Stimulated activated CD4-positive, alpha-beta T cell treated with anti-CD3 and anti-CD28 coated beads, Interleukin-4, amount 100 ng/mL, for 4 hours (primary cell): Measurements from ENCODE around the gene ME2.
"Not testable (repeated sequence)": the region's sequence is repeated elsewhere in the genome, so short reads cannot be mapped to it uniquely, and the experiment has no call there.

Source experiments
- DNase-seq, 2 experiments: peaks; one replicate each; pipeline ENCODE4 v3.0.0-alpha.2; 2020

ME2 gene

GRCh38 chr18:50928551-50928950 is 49.6 kb downstream of the ME2 start:
- DNase-seq = no peak

- DNase-seq = no peak
Measured at GRCh38 chr18:50933684-50934083, 54.8 kb downstream of the ME2 start.

- no peak for DNase-seq
Measured at GRCh38 chr18:50934545-50935211, 55.8 kb downstream of the ME2 start.

- no peak for DNase-seq
Measured at GRCh38 chr18:50935493-50936191, 56.7 kb downstream of the ME2 start.

- DNase-seq = no peak
Measured at GRCh38 chr18:50937183-50937582, 58.3 kb downstream of the ME2 start.

GRCh38 chr18:50938912-50939311 is 60.0 kb downstream of the ME2 start:
- no peak for DNase-seq

- no peak for DNase-seq
Measured at GRCh38 chr18:50944245-50944932, 65.5 kb downstream of the ME2 start.

- not testable (repeated sequence) for DNase-seq
Measured at GRCh38 chr18:50945918-50946317, 67.0 kb downstream of the ME2 start.

- DNase-seq = no peak
Measured at GRCh38 chr18:50947899-50948298, 69.0 kb downstream of the ME2 start.

- DNase-seq = no peak
Measured at GRCh38 chr18:50949185-50949584, 70.3 kb downstream of the ME2 start.

GRCh38 chr18:50950626-50951025 is 71.7 kb downstream of the ME2 start:
- DNase-seq = no peak

- no peak for DNase-seq
Measured at GRCh38 chr18:50953822-50954221, 74.9 kb downstream of the ME2 start.

- no peak for DNase-seq
Measured at GRCh38 chr18:50955253-50955652, 76.3 kb downstream of the ME2 start.

GRCh38 chr18:50956116-50956515 is 77.2 kb downstream of the ME2 start:
- DNase-seq = no peak

GRCh38 chr18:50961974-50962373 is 83.1 kb downstream of the ME2 start:
- DNase-seq = no peak

- DNase-seq = peak; percentile 54 to 65
Measured at GRCh38 chr18:50967714-50968661, 89.1 kb downstream of the ME2 start, which contains the start of gene ELAC1. TSS of gene ELAC1 (plus strand) at chr18:50968040. CDS start at chr18:50974405, 6,365 bp downstream.

GRCh38 chr18:50969448-50969847 is 90.5 kb downstream of the ME2 start:
- DNase-seq = no peak

GRCh38 chr18:50970006-50970405 is 91.1 kb downstream of the ME2 start:
- no peak for DNase-seq

- not testable (repeated sequence) for DNase-seq
Measured at GRCh38 chr18:50972404-50972803, 93.5 kb downstream of the ME2 start.

- no peak for DNase-seq
Measured at GRCh38 chr18:50973367-50974126, 94.6 kb downstream of the ME2 start.

- DNase-seq = no peak
Measured at GRCh38 chr18:50977037-50977760, 98.3 kb downstream of the ME2 start.
